Small intestine (tissue), 7 donors: ENCODE results near the gene DHDH. TPM values are rescaled to one million over a fixed set of nuclear protein-coding genes. Genes with fewer than 3 reads are reported as not detected.
"Not testable (repeated sequence)": the region's sequence is repeated elsewhere in the genome, so short reads cannot be mapped to it uniquely, and the experiment has no call there.

Experiments used
- DNase-seq, 2 donors: peaks; one replicate each; pipeline versions ENCODE4 v3.0.0 to v3.0.0-alpha.2; 2013
- FAIRE-seq: peaks from 2 replicates; lab custom pipeline; 2012; peaks lifted over from hg19 to GRCh38; lab: Jason Lieb, UNC
- H3K27ac ChIP-seq, 3 donors: one replicate each; pipeline ENCODE4 v1.5.1; 2013; ENCODE audit warnings: low read length in 2 of 3, mild to moderate bottlenecking in 2 of 3, control low read depth in 1 of 3, inconsistent platforms in 1 of 3, low read depth in 1 of 3, moderate library complexity in 1 of 3
- H3K27me3 ChIP-seq, 3 donors: one replicate each; pipeline ENCODE4 v1.6.1; 2013; ENCODE audit warnings: low read length in 3 of 3, inconsistent platforms in 1 of 3; ENCODE audit not compliant: control insufficient read depth in 3 of 3, insufficient read depth in 3 of 3
- H3K36me3 ChIP-seq, 3 donors: one replicate each; pipeline ENCODE4 v1.6.1; 2013; ENCODE audit warnings: low read length in 3 of 3, inconsistent platforms in 1 of 3, low read depth in 1 of 3, mild to moderate bottlenecking in 1 of 3, moderate library complexity in 1 of 3; ENCODE audit not compliant: control insufficient read depth in 3 of 3, insufficient read depth in 2 of 3
- H3K4me1 ChIP-seq, 3 donors: one replicate each; pipeline ENCODE4 v1.6.1; 2013; ENCODE audit warnings: low read length in 2 of 3, inconsistent platforms in 1 of 3, low read depth in 1 of 3, mild to moderate bottlenecking in 1 of 3, moderate library complexity in 1 of 3; ENCODE audit not compliant: control insufficient read depth in 3 of 3, insufficient read depth in 2 of 3
- H3K4me3 ChIP-seq, 3 donors: one replicate each; pipeline ENCODE4 v1.5.1; 2013; ENCODE audit warnings: low read length in 3 of 3, control low read depth in 1 of 3, inconsistent platforms in 1 of 3, low read depth in 1 of 3, mild to moderate bottlenecking in 1 of 3, moderate library complexity in 1 of 3
- H3K9me3 ChIP-seq, 2 donors: one replicate each; pipeline ENCODE4 v1.6.1; 2013; ENCODE audit warnings: low read depth in 1 of 2, low read length in 1 of 2; ENCODE audit not compliant: control insufficient read depth in 2 of 2, insufficient read depth in 1 of 2
- WGBS, 3 donors: extraction: QIAGEN DNeasy Blood & Tissue Kit; methylation state at CpG; one replicate each; pipeline ENCODE4 v1.1.7; 2013; 5-methylcytosine and 5-hydroxymethylcytosine counted together
- polyA plus RNA-seq, 4 donors: library from polyadenylated mRNA; stranded (reverse) in 3 of 4; unstranded in 1 of 4; fragments of 200-250 nt in 3 of 4; fragments of 120-200 nt in 1 of 4; gene quantifications; one replicate each; pipeline versions ENCODE4 v1.2.1 to v1.2.3, GENCODE V29; 2013
- donor health status: healthy with polysubstance abuse.
- donor health status: control.
- donor health status: control.
- donor health status: Bipolar disorder and iron deficiency.
- donor health status: healthy.

Gene DHDH
- polyA plus RNA-seq, 4 donors: 2.9 to 36.2 (median 13.8) TPM

GRCh38 chr19:48897181-48897580 lies 36.3 kb upstream of the DHDH start:
- Histone ChIP-seq H3K27ac (no peak overlapping the region), H3K4me1 (peaks cover 0 to 17% (median 5%) of the 10 kb centered on the region in 3 donors), H3K27me3 (peaks cover 0 to 13% (median 2%) of the 10 kb centered on the region in 3 donors), H3K9me3 (no peaks in the 10 kb centered on the region), H3K36me3 (peaks cover 0 to 8% (median 0%) of the 10 kb centered on the region in 3 donors), H3K4me3 (no peak overlapping the region)
- WGBS, 3 donors: 76 to 89% (median 79%) methylated on average over 4 to 5 of the region's 5 CpGs
- DNase-seq (no peak), FAIRE-seq (no peak)

GRCh38 chr19:48899386-48899749 lies 34.1 kb upstream of the DHDH start:
- H3K36me3 ChIP-seq: peaks cover 2 to 23% (median 4%) of the 10 kb centered on the region in 3 donors
- not testable (repeated sequence) for H3K9me3 ChIP-seq, DNase-seq, FAIRE-seq
- peak overlapping the region in 2 of 3 donors; percentile 74 to 90 for H3K27ac ChIP-seq
- peaks cover 0 to 19% (median 5%) of the 10 kb centered on the region in 3 donors for H3K4me1 ChIP-seq
- peak overlapping the region in 2 of 3 donors; percentile 90 to 99 for H3K4me3 ChIP-seq
- WGBS, 3 donors: 83 to 86% (median 84%) methylated on average over 11 of the region's 11 CpGs
- peaks cover 0 to 13% (median 2%) of the 10 kb centered on the region in 3 donors for H3K27me3 ChIP-seq

- peak within 1 kb of the TSS; percentile 74 to 90 (median 85) for H3K27ac ChIP-seq
- WGBS, 3 donors: 7 to 8% (median 7%) methylated on average over 31 to 34 of the region's 34 CpGs
- no peaks in the 10 kb centered on the region for H3K9me3 ChIP-seq
- peak; percentile 100 for DNase-seq
- peaks cover 0 to 12% (median 2%) of the 10 kb centered on the region in 3 donors for H3K27me3 ChIP-seq
- peak; percentile 80 for FAIRE-seq
- H3K4me3 ChIP-seq: peak within 1 kb of the TSS; percentile 73 to 99 (median 90)
- H3K4me1 ChIP-seq: peaks cover 0 to 19% (median 5%) of the 10 kb centered on the region in 3 donors
- peaks cover 4 to 29% (median 5%) of the 10 kb centered on the region in 3 donors for H3K36me3 ChIP-seq
Observed at GRCh38 chr19:48899781-48900476, 33.6 kb upstream of the DHDH start, which contains the start of gene NUCB1. Gene NUCB1, plus strand, starts transcription at chr19:48900312. Its CDS starts 485 bp downstream, at chr19:48900797.

- 6 to 13% (median 10%) methylated on average over 19 to 24 of the region's 24 CpGs for WGBS, 3 donors
- FAIRE-seq (no peak), DNase-seq (peak; percentile 48 to 58)
- Histone ChIP-seq H3K4me1 (peaks cover 0 to 15% (median 5%) of the 10 kb centered on the region in 3 donors), H3K36me3 (peaks cover 4 to 37% (median 10%) of the 10 kb centered on the region in 3 donors), H3K9me3 (no peaks in the 10 kb centered on the region), H3K27ac (peak overlapping the region; percentile 74 to 90 (median 85)), H3K4me3 (peak overlapping the region; percentile 73 to 99 (median 90)), H3K27me3 (peaks cover 0 to 4% (median 0%) of the 10 kb centered on the region in 3 donors)
Observed at GRCh38 chr19:48900477-48901406, 32.8 kb upstream of the DHDH start.

GRCh38 chr19:48902291-48902690 lies 31.2 kb upstream of the DHDH start:
- not testable (repeated sequence) for H3K9me3 ChIP-seq, H3K27me3 ChIP-seq, DNase-seq, H3K27ac ChIP-seq, FAIRE-seq, H3K4me3 ChIP-seq
- Histone ChIP-seq H3K4me1 (peaks cover 0 to 10% (median 5%) of the 10 kb centered on the region in 3 donors), H3K36me3 (peaks cover 6 to 51% (median 10%) of the 10 kb centered on the region in 3 donors)
- WGBS, 3 donors: 96 to 98% (median 97%) methylated on average over 7 of the region's 7 CpGs

- Histone ChIP-seq H3K4me1 (peaks cover 0 to 23% (median 5%) of the 10 kb centered on the region in 3 donors), H3K36me3 (peaks cover 9 to 65% (median 10%) of the 10 kb centered on the region in 3 donors)
- H3K4me3 ChIP-seq, H3K27ac ChIP-seq, H3K27me3 ChIP-seq, DNase-seq, FAIRE-seq, H3K9me3 ChIP-seq: not testable (repeated sequence)
Observed at GRCh38 chr19:48903788-48904187, 29.7 kb upstream of the DHDH start.

GRCh38 chr19:48905664-48906063 lies 27.8 kb upstream of the DHDH start:
- no peak for FAIRE-seq
- H3K9me3 ChIP-seq: peaks cover 0 to 6% of the 10 kb centered on the region in 2 donors
- no peak for DNase-seq
- H3K27me3 ChIP-seq: no peaks in the 10 kb centered on the region
- H3K4me1 ChIP-seq: peaks cover 0 to 24% (median 3%) of the 10 kb centered on the region in 3 donors
- no peak overlapping the region for H3K4me3 ChIP-seq
- H3K36me3 ChIP-seq: peaks cover 14 to 84% (median 17%) of the 10 kb centered on the region in 3 donors
- no peak overlapping the region for H3K27ac ChIP-seq
- 91 to 96% (median 92%) methylated on average over 14 of the region's 14 CpGs for WGBS, 3 donors

- H3K4me3 ChIP-seq: no peak overlapping the region
- H3K27ac ChIP-seq: peak overlapping the region in 2 of 3 donors; percentile 22 to 72
- 96% methylated on average over 10 of the region's 10 CpGs for WGBS, 3 donors
- H3K4me1 ChIP-seq: peaks cover 0 to 24% (median 3%) of the 10 kb centered on the region in 3 donors
- no peaks in the 10 kb centered on the region for H3K27me3 ChIP-seq
- peaks cover 19 to 90% (median 22%) of the 10 kb centered on the region in 3 donors for H3K36me3 ChIP-seq
- FAIRE-seq (no peak), DNase-seq (no peak)
- peaks cover 0 to 6% of the 10 kb centered on the region in 2 donors for H3K9me3 ChIP-seq
Observed at GRCh38 chr19:48906324-48906723, 27.2 kb upstream of the DHDH start.
